ENCODE data around the gene HOXD9.

Gene HOXD9

GRCh38 chr2:176110415-176111308, 11.9 kb upstream of the HOXD9 start:
- DNase-seq (ENCODE audit: low spot score) = no peak

- peak; percentile 48 for DNase-seq (ENCODE audit: low spot score)
Observed at GRCh38 chr2:176111309-176111663, 11.2 kb upstream of the HOXD9 start.

- DNase-seq (ENCODE audit: low spot score) = no peak
Observed at GRCh38 chr2:176111846-176112374, 10.6 kb upstream of the HOXD9 start.

- DNase-seq (ENCODE audit: low spot score) = no peak
Observed at GRCh38 chr2:176112375-176113302, 9.9 kb upstream of the HOXD9 start.

GRCh38 chr2:176114120-176114929, 8.2 kb upstream of the HOXD9 start:
- DNase-seq (ENCODE audit: low spot score) = no peak

- DNase-seq (ENCODE audit: low spot score) = no peak
Observed at GRCh38 chr2:176114930-176115625, 7.4 kb upstream of the HOXD9 start.

GRCh38 chr2:176115883-176116813, 6.4 kb upstream of the HOXD9 start, which contains the start of gene HOXD10:
Gene HOXD10, plus strand, starts transcription at chr2:176116778. Its CDS starts 56 bp downstream, at chr2:176116834.
- DNase-seq (ENCODE audit: low spot score) = no peak

GRCh38 chr2:176117162-176117822, 5.2 kb upstream of the HOXD9 start:
- DNase-seq (ENCODE audit: low spot score) = no peak

- DNase-seq (ENCODE audit: low spot score) = no peak
Observed at GRCh38 chr2:176117823-176118371, 4.6 kb upstream of the HOXD9 start.

- peak; percentile 52 for DNase-seq (ENCODE audit: low spot score)
Observed at GRCh38 chr2:176118601-176119339, 3.7 kb upstream of the HOXD9 start.

GRCh38 chr2:176120364-176121189, 1.9 kb upstream of the HOXD9 start:
- DNase-seq (ENCODE audit: low spot score) = no peak

GRCh38 chr2:176121190-176122051, 1.1 kb upstream of the HOXD9 start:
- DNase-seq (ENCODE audit: low spot score) = no peak

- no peak for DNase-seq (ENCODE audit: low spot score)
Observed at GRCh38 chr2:176122052-176122682, 352 bp upstream of the HOXD9 start.

- DNase-seq (ENCODE audit: low spot score) = no peak
Observed at GRCh38 chr2:176123411-176124109, 1.0 kb downstream of the HOXD9 start.

Data from SW480 (cell line).